K562 treated with DMSO at 1 percent for 48 hours (cell line): ENCODE data around the gene SEZ6L2. TPM values are rescaled to one million over a fixed set of nuclear protein-coding genes. Genes with fewer than 3 reads are reported as not detected.

Source experiments
- total RNA-seq: library from RNA; unstranded; fragments of 300-600 nt; gene quantifications from 2 replicates; pipeline ENCODE4 v1.2.3, GENCODE V29; 2022; ENCODE audit warnings: low replicate concordance; ENCODE audit errors: extremely low read depth

SEZ6L2 gene
- total RNA-seq, result not detected in 2 replicates

DNA sequence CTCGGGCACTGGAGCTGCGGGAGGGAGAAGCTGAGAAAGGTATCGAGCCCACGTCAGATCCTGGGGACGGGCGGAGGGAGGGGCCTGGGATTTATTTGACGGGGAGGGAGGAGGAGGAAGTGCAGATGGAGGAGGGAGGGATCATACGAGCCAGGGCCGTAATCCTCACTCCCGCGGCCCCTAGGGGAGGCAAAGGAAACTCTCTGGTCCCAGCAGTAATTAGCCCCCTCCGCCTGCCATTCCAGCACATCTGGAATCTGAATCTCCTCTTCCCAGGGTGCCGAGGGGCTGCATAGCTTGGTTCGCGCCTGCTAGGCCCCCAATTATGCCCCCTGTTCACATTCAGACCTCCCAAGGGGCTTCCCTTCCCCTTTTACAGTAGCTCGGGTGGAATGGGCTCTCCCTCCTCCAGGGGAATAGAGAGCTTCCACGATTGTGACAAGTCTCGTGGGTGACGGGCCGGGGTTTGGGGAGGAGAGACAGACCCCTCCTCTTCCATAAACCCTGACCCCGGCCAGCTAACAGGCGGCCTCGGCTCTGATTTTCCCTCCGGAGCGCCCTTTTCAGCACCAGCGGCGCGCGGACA lies at the start of gene SEZ6L2:
SEZ6L2 (minus strand) TSS at position 35 of the 586 bp plus-strand sequence. CDS start 531 bp downstream, outside the sequence.

DNA sequence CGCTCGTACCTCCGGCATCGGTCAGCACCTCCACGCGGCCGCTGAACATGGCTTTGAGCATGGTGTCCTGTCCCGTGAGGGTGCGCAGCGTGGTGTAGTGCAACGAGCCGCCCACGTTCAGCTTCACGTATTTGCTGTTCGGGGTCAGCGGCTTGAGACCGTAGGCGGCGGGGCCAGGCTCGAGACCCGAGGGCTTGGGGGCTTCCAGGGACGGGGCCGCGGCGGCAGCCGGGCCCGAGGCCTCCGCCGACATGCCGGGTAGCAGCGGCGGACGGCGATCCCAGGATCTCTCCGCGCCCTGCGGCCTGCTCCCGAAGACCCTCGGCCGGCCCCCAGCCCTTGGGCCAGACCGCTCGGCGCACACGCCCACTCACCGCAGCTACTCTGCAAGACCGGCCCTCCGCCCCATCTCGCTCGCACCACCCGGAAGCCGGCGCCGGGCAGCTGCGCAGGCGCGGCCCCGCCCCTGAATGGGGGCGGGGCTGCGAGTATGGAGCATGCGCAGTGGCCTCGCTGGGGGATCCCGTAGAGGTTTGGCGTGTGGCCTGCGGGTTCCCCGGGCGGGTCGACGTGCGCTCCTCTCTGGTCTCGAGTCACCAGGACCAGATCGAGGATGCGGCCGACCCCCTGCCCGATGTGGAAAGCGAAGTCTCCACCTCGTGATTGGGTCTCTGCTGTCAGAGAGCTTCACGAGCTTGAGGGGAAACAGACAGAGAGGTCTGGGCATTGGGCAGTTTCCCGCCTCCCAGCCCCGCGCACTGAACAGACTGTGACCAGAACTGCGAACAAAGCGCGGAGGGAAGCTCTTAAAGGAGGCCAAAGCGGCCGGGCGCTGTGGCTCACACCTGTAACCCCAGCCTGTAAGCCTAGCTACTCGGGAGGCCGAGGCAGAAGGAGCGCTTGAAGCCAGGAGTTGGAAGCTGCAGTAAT lies 26.7 kb upstream of the SEZ6L2 start, which contains the start of gene KCTD13:
KCTD13 (minus strand) TSS at position 446 of the 930 bp plus-strand sequence; CDS start at position 253, 193 bp downstream.

DNA sequence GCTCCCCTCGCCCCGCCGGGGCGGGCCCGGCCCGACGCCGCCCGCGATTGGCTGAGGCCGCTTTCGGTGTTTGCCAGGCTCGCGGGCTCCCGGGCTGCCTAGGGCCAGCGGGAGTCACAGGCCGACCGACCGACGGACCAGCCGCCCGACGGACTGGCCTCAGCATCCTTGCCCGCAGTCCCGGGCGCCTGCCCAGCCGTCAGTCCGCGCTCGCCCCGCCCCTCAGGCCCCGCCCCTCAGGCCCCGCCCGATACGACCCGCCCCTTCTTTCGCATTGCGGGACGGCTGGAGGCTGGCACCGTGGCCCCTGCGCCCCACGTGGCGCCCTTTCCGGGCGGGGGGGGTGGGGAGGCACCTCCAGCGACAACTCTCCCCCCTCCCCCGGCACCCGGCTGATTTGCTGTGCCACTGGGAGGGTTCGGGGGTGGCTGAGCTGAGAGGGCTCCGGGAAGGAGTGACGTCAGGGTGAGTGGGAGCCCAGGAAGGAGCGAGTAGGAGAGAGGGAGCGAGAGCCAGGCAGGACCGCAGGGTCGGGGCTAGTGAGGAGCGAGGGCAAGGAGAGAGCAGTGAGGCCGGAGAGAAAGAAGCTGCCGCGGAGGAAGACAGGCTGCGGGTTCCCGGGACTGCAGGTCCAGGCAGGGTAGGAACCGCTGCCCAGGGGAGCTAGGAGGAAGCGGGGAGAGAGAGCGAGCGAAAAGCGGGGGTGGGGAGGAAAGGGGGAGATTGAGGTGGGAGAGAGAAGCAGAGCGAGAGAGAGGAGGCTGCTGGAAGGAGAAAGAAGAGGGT lies 945 bp upstream of the SEZ6L2 start, which contains the start of gene ASPHD1:
ASPHD1 (plus strand) TSS at position 387 of the 786 bp plus-strand sequence. CDS start 484 bp downstream, outside the sequence.

DNA sequence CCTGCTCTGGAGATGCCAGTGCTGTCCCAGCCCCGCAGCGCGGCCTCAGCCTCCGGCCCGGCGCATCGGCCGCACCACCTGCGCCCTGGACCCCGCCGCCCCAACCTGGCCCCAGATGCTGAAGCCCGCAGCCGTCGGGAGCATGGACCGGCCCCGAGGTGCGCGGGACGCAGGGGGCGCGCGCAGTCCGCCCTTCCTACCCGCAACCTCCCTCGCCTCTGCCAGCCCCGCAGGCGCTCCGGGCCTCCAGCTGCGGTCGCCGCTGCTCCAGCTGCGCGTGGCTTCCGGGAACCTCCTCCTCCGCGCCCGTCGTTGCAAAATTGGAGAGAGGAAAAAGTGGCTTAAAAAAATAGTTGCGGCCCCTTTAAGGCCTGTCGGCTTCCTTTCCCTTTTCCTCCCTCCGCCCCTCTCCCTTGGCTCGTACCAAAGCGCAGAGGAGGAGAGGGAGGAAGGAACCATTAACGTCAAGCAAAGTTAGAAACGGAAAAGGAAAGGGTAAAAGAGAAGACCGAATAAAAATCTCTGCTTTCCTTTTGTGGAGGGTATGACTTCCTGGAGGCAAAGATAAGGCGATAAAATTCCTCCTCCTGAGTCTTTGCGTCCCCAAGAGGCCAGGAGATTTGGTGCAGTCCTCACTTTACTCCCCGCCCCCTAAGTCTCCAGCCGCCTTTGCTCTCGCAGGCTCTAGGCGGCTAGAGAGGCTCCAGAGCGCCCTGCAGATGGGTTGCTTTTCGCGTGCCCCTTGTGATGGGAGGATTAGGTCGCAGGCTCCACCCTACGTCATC lies 36.3 kb downstream of the SEZ6L2 start, which contains the start of gene CDIPT:
CDIPT (minus strand) TSS at position 343 of the 785 bp plus-strand sequence. CDS start 369 bp downstream, outside the sequence.

Other genes with a start within 250 kb of the SEZ6L2 start
- gene SPN, start 236.3 kb downstream of the SEZ6L2 start, total RNA-seq, result not detected in 2 replicates
- gene QPRT, start 220.4 kb downstream of the SEZ6L2 start, total RNA-seq, result 166 TPM in 1 of 2 replicates, not detected in the other
- not detected in 2 replicates for gene C16orf54, start 153.6 kb downstream of the SEZ6L2 start, total RNA-seq
- not detected in 2 replicates for gene ZG16, start 121.3 kb downstream of the SEZ6L2 start, total RNA-seq
- gene KIF22, start 108.8 kb downstream of the SEZ6L2 start, total RNA-seq, result 188 TPM in 1 of 2 replicates, not detected in the other
- not detected in 2 replicates for gene MAZ, start 93.0 kb downstream of the SEZ6L2 start, total RNA-seq
- not detected in 2 replicates for gene PRRT2, start 87.4 kb downstream of the SEZ6L2 start, total RNA-seq
- not detected in 2 replicates for gene PAGR1, start 83.4 kb downstream of the SEZ6L2 start, total RNA-seq
- not detected in 2 replicates for gene MVP, start 79.1 kb downstream of the SEZ6L2 start, total RNA-seq
- gene CDIPT, start 36.3 kb downstream of the SEZ6L2 start, total RNA-seq, result not detected in 2 replicates
- not detected in 2 replicates for gene ASPHD1, start 938 bp upstream of the SEZ6L2 start, total RNA-seq
- gene KCTD13, start 26.7 kb upstream of the SEZ6L2 start, total RNA-seq, result not detected in 2 replicates
- gene TMEM219, start 62.5 kb upstream of the SEZ6L2 start, total RNA-seq, result not detected in 2 replicates
- not detected in 2 replicates for gene TAOK2, start 74.3 kb upstream of the SEZ6L2 start, total RNA-seq
- gene HIRIP3, start 96.1 kb upstream of the SEZ6L2 start, total RNA-seq, result not detected in 2 replicates
- gene INO80E, start 96.7 kb upstream of the SEZ6L2 start, total RNA-seq, result not detected in 2 replicates
- not detected in 2 replicates for gene DOC2A, start 111.5 kb upstream of the SEZ6L2 start, total RNA-seq
- not detected in 2 replicates for gene C16orf92, start 123.6 kb upstream of the SEZ6L2 start, total RNA-seq
- not detected in 2 replicates for gene TLCD3B, start 131.7 kb upstream of the SEZ6L2 start, total RNA-seq
- gene ALDOA, start 166.2 kb upstream of the SEZ6L2 start, total RNA-seq, result 2,195 and 3,246 TPM in 2 replicates
- not detected in 2 replicates for gene PPP4C, start 176.4 kb upstream of the SEZ6L2 start, total RNA-seq
- not detected in 2 replicates for gene TBX6, start 192.4 kb upstream of the SEZ6L2 start, total RNA-seq
- gene YPEL3, start 196.7 kb upstream of the SEZ6L2 start, total RNA-seq, result not detected in 2 replicates
- gene GDPD3, start 214.0 kb upstream of the SEZ6L2 start, total RNA-seq, result not detected in 2 replicates
- gene MAPK3, start 223.7 kb upstream of the SEZ6L2 start, total RNA-seq, result not detected in 2 replicates